K562 (cell line): ENCODE results near the gene FOXA3. TPM values are rescaled to one million over a fixed set of nuclear protein-coding genes. Genes with fewer than 3 reads are reported as not detected.

Source experiments
- E2F3 ChIP-seq: fragments of 250-450 bp; sonication (Bioruptor Pico); IDR thresholded peaks from 2 replicates; pipeline ENCODE4 v1.4.0; 2020; ENCODE audit warnings: mild to moderate bottlenecking
- E2F8 ChIP-seq: fragments of 450-650 bp; IDR thresholded peaks from 2 replicates; pipeline ENCODE4 v1.7.1; 2018; ENCODE audit warnings: mild to moderate bottlenecking, low read depth; ENCODE audit not compliant: partially characterized antibody
- ETV6 ChIP-seq, 3 experiments: fragments of 150-350 bp in 1 of 3; sonication (generic) in 1 of 3; formaldehyde crosslinking in 1 of 3; IDR thresholded peaks; 2 replicates each; pipeline versions ENCODE4 v1.6.1 to v1.8.0; 2014 to 2022; ENCODE audit warnings: borderline replicate concordance in 2 of 3, low read depth in 2 of 3, antibody characterized with exemption in 1 of 3, low read length in 1 of 3, mild to moderate bottlenecking in 1 of 3, missing genetic modification reagents in 1 of 3
- FOXM1 ChIP-seq, 2 experiments: fragments of 450-650 bp in 1 of 2; sonication (generic) in 1 of 2; formaldehyde crosslinking in 1 of 2; IDR thresholded peaks; 2 replicates each; pipeline versions ENCODE4 v1.6.1 to v1.9.0; 2017 to 2022; ENCODE audit warnings: low read depth in 2 of 2, mild to moderate bottlenecking in 2 of 2, missing genetic modification reagents in 1 of 2, moderate library complexity in 1 of 2
- GTF2E2 ChIP-seq: fragments of 200-800 bp; sonication (Bioruptor generic); IDR thresholded peaks from 2 replicates; pipeline ENCODE4 v1.6.1; 2016; ENCODE audit warnings: missing genetic modification characterization, missing compliant biosample characterization
- HBP1 ChIP-seq: fragments of 450-650 bp; formaldehyde crosslinking; IDR thresholded peaks from 2 replicates; pipeline ENCODE4 v1.4.0; 2022; ENCODE audit warnings: missing genetic modification characterization
- HMGXB4 ChIP-seq: sonication (generic); formaldehyde crosslinking; IDR thresholded peaks from 2 replicates; pipeline ENCODE4 v1.8.1; 2023; ENCODE audit warnings: mild to moderate bottlenecking, missing genetic modification reagents
- MTA1 ChIP-seq: fragments of 450-650 bp; IDR thresholded peaks from 2 replicates; pipeline ENCODE4 v1.6.1; 2017; ENCODE audit warnings: borderline replicate concordance
- NBN ChIP-seq: fragments of 450-650 bp; IDR thresholded peaks from 2 replicates; pipeline ENCODE4 v1.6.1; 2016; ENCODE audit warnings: low read depth, mild to moderate bottlenecking
- NR2C2 ChIP-seq, 2 experiments: fragments of 200-800 bp in 1 of 2; sonication (Bioruptor generic) in 1 of 2; sonication (generic) in 1 of 2; formaldehyde crosslinking in 1 of 2; IDR thresholded peaks; 2 replicates each; pipeline versions ENCODE4 v1.6.1 to v1.8.0; 2016 to 2022; ENCODE audit warnings: mild to moderate bottlenecking in 1 of 2, missing compliant biosample characterization in 1 of 2, missing genetic modification characterization in 1 of 2, missing genetic modification reagents in 1 of 2
- PHB2 ChIP-seq: fragments of 450-650 bp; IDR thresholded peaks from 2 replicates; pipeline ENCODE4 v1.6.1; 2017; ENCODE audit warnings: low read depth
- RNF2 ChIP-seq: sonication (generic); IDR thresholded peaks from 2 replicates; pipeline ENCODE4 v1.6.1; 2016
- ZFP36 ChIP-seq: fragments of 150-350 bp; IDR thresholded peaks from 2 replicates; pipeline ENCODE4 v1.6.1; 2018; ENCODE audit warnings: low read length, low read depth; ENCODE audit not compliant: partially characterized antibody
- ZNF277 ChIP-seq: fragments of 250-450 bp; sonication (Bioruptor Pico); IDR thresholded peaks from 2 replicates; pipeline ENCODE4 v1.8.0; 2022; ENCODE audit warnings: inconsistent platforms, mild to moderate bottlenecking, moderate library complexity, borderline replicate concordance
- ZNF778 ChIP-seq: fragments of 450-650 bp; formaldehyde crosslinking; IDR thresholded peaks from 2 replicates; pipeline ENCODE4 v1.4.0; 2020; ENCODE audit warnings: mild to moderate bottlenecking, moderate library complexity
- ZNF830 ChIP-seq: fragments of 250-450 bp; sonication (Bioruptor Pico); IDR thresholded peaks from 2 replicates; pipeline ENCODE4 v1.5.0; 2021; ENCODE audit warnings: mild to moderate bottlenecking
- polyA plus RNA-seq, 8 experiments: library from polyadenylated mRNA; depleted of rRNA in 4 of 8; stranded (reverse) in 5 of 8; unstranded in 3 of 8; fragments of >200 nt; fragmentation: Nextera tagmentation in 2 of 8; fragmentation: Illumina TruSeq in 1 of 8; extraction: Ambion mirVana in 2 of 8; extraction: Trizol in 1 of 8; gene quantifications; 2 replicates each; pipeline versions ENCODE4 v1.2.1 to v1.2.3, GENCODE V29; 2011 to 2014; ENCODE audit warnings: inconsistent platforms in 1 of 8, missing spikeins in 1 of 8
- total RNA-seq, 7 experiments: library from RNA; depleted of rRNA in 6 of 7; stranded (reverse); fragments of >200 nt in 6 of 7; fragmentation: Illumina TruSeq in 2 of 7; extraction: Trizol in 2 of 7; gene quantifications; 2 replicates each; pipeline versions ENCODE4 v1.2.1 to v1.2.3, GENCODE V29; 2011 to 2021; ENCODE audit warnings: low replicate concordance in 1 of 7

Gene FOXA3
- total and polyA plus RNA-seq, 9 of the 15 experiments (the other 6 are each of a cell fraction or from before 2014, with no cell fraction given) = 1.3 to 15.5 (median 4.7) TPM

- TF ChIP-seq E2F8 (peak; percentile 63), PHB2 (no peak), ZNF830 (CRISPR knock-in tag) (no peak), E2F3 (CRISPR knock-in tag) (no peak), HMGXB4 (CRISPR knock-in tag) (no peak), FOXM1 (IDR thresholded peaks at IDR 0.05; ENCODE audit: low read depth) (no peak), FOXM1 (CRISPR knock-in tag; IDR thresholded peaks at IDR 0.05; ENCODE audit: low read depth) (no peak), ZFP36 (no peak), HBP1 (no peak), NBN (peak; percentile 79; the same call in 1 of the 2 replicates), RNF2 (no peak), ZNF277 (no peak), NR2C2 (CRISPR knock-in tag; IDR thresholded peaks at IDR 0.05) (no peak), NR2C2 (tag; IDR thresholded peaks at IDR 0.05) (no peak), MTA1 (no peak), ETV6 (IDR thresholded peaks at IDR 0.05; ENCODE audit: borderline replicate concordance in 1 of 2, low read depth in 2 of 2, low read length in 1 of 2) (no peak), ETV6 (CRISPR knock-in tag; IDR thresholded peaks at IDR 0.05; ENCODE audit: borderline replicate concordance) (no peak), ZNF778 (CRISPR knock-in tag) (no peak), GTF2E2 (tag) (no peak)
Observed at GRCh38 chr19:45817010-45817724, 47.0 kb upstream of the FOXA3 start (continued).
